RWPE2 (cell line): ENCODE data around the gene ADAR.
A peak's percentile ranks its signal among the peaks of the same experiment; 100 is the strongest.

Experiments
- ATAC-seq: fragments of 200-7000 bp; cut with Tn5 transposase; 3 replicates; pipeline ENCODE4 v1.9.1; 2021; ENCODE audit warnings: low read depth
- DNase-seq: peaks from one replicate; pipeline ENCODE4 v3.0.0-alpha.2; 2020; ENCODE audit warnings: low spot score
- H3K27ac ChIP-seq: fragments of 450-650 bp; 2 replicates; pipeline ENCODE4 v1.5.1; 2017; ENCODE audit warnings: mild to moderate bottlenecking; ENCODE audit not compliant: poor library complexity, severe bottlenecking
- H3K27me3 ChIP-seq: fragments of 250-450 bp; sonication (Bioruptor Pico); 2 replicates; pipeline ENCODE4 v1.5.1; 2021; ENCODE audit warnings: mild to moderate bottlenecking, moderate library complexity; ENCODE audit not compliant: insufficient read depth, poor library complexity, severe bottlenecking
- H3K36me3 ChIP-seq: fragments of 250-450 bp; sonication (Bioruptor Pico); 2 replicates; pipeline ENCODE4 v1.5.1; 2020; ENCODE audit warnings: low read depth, mild to moderate bottlenecking, moderate library complexity
- H3K4me1 ChIP-seq: fragments of 250-450 bp; sonication (Bioruptor Pico); 2 replicates; pipeline ENCODE4 v1.5.1; 2021; ENCODE audit warnings: mild to moderate bottlenecking, moderate library complexity; ENCODE audit not compliant: insufficient read depth, poor library complexity, severe bottlenecking
- H3K4me3 ChIP-seq: fragments of 250-450 bp; sonication (Bioruptor Pico); 2 replicates; pipeline ENCODE4 v1.5.1; 2021; ENCODE audit warnings: mild to moderate bottlenecking, moderate library complexity; ENCODE audit not compliant: severe bottlenecking
- H3K9me3 ChIP-seq: fragments of 250-450 bp; sonication (Bioruptor Pico); 2 replicates; pipeline ENCODE4 v1.5.1; 2021; ENCODE audit warnings: mild to moderate bottlenecking, moderate library complexity; ENCODE audit not compliant: severe bottlenecking
- TF ChIP-seq, protein P1 (sequence below): fragments of 450-650 bp; IDR thresholded peaks from one replicate; pipeline ENCODE4 v1.5.1; 2017; ENCODE audit warnings: mild to moderate bottlenecking, moderate library complexity; ENCODE audit not compliant: poor library complexity, severe bottlenecking

ADAR gene

GRCh38 chr1:154571244-154571963, 36.6 kb downstream of the ADAR start:
- no peaks in the 10 kb centered on the region for H3K36me3 ChIP-seq
- no peaks in the 10 kb centered on the region for H3K9me3 ChIP-seq
- H3K4me3 ChIP-seq = no peak overlapping the region
- H3K4me1 ChIP-seq = no peaks in the 10 kb centered on the region
- DNase-seq (no peak), ATAC-seq (no peak)
- no peak overlapping the region for H3K27ac ChIP-seq
- H3K27me3 ChIP-seq = peaks cover 8% of the 10 kb centered on the region
- TF ChIP-seq, protein P1, sequence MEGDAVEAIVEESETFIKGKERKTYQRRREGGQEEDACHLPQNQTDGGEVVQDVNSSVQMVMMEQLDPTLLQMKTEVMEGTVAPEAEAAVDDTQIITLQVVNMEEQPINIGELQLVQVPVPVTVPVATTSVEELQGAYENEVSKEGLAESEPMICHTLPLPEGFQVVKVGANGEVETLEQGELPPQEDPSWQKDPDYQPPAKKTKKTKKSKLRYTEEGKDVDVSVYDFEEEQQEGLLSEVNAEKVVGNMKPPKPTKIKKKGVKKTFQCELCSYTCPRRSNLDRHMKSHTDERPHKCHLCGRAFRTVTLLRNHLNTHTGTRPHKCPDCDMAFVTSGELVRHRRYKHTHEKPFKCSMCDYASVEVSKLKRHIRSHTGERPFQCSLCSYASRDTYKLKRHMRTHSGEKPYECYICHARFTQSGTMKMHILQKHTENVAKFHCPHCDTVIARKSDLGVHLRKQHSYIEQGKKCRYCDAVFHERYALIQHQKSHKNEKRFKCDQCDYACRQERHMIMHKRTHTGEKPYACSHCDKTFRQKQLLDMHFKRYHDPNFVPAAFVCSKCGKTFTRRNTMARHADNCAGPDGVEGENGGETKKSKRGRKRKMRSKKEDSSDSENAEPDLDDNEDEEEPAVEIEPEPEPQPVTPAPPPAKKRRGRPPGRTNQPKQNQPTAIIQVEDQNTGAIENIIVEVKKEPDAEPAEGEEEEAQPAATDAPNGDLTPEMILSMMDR = no peak

GRCh38 chr1:154568157-154568815, 39.7 kb downstream of the ADAR start:
- ATAC-seq = no peak
- H3K27me3 ChIP-seq = peaks cover 14% of the 10 kb centered on the region
- H3K4me1 ChIP-seq = no peaks in the 10 kb centered on the region
- TF ChIP-seq, protein P1 = no peak
- DNase-seq = no peak
- H3K9me3 ChIP-seq = no peaks in the 10 kb centered on the region
- no peaks in the 10 kb centered on the region for H3K36me3 ChIP-seq
- no peak overlapping the region for H3K27ac ChIP-seq
- peak overlapping the region; percentile 3 for H3K4me3 ChIP-seq

DNA sequence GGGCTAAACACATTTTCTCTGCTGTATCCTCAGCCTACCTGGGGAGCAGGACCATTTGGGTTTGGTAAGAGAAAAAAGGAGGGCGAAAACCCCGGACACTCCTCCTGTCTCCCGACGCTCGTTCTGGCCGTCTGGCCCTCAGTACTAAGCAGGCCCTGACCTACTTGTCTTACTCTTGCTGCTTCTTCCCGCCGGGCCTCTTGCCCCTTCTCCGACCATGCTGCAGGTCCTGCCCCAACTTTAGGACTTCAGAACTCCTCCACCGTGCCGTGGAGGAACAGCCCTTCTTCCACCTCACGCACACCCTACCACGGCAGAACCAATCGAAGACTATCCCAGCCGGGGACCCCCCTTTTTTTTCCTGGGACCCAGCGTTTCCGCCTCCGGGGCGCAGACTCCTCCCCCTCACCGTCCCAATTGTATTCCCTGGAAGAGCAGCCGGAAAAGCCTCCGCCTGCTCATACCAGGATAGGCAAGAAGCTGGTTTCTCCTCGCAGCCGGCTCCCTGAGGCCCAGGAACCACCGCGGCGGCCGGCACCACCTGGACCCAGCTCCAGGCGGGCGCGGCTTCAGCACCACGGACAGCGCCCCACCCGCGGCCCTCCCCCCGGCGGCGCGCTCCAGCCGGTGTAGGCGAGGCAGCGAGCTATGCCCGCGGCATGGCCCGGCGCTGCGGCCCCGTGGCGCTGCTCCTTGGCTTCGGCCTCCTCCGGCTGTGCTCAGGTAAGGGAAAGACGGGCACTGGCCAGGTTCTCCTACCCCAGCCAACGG, 40.4 kb downstream of the ADAR start, which contains the start of gene CHRNB2:
TSS of gene CHRNB2 (plus strand) at position 393 of the 771 bp plus-strand sequence. CDS start at position 660, 267 bp downstream.
- Histone ChIP-seq H3K9me3 (no peaks in the 10 kb centered on the region), H3K4me3 (peak within 1 kb of the TSS; percentile 3), H3K36me3 (no peaks in the 10 kb centered on the region), H3K4me1 (no peaks in the 10 kb centered on the region), H3K27me3 (peaks cover 14% of the 10 kb centered on the region), H3K27ac (no peak within 1 kb of the TSS)
- TF ChIP-seq, protein P1 = no peak
- ATAC-seq = peak; percentile 96
- no peak for DNase-seq

GRCh38 chr1:154565876-154566275, 42.1 kb downstream of the ADAR start:
- H3K27me3 ChIP-seq = peaks cover 14% of the 10 kb centered on the region
- no peak overlapping the region for H3K27ac ChIP-seq
- ATAC-seq (no peak), DNase-seq (no peak)
- H3K4me1 ChIP-seq = no peaks in the 10 kb centered on the region
- TF ChIP-seq, protein P1 = no peak
- no peaks in the 10 kb centered on the region for H3K9me3 ChIP-seq
- no peak overlapping the region for H3K4me3 ChIP-seq
- no peaks in the 10 kb centered on the region for H3K36me3 ChIP-seq
